K562 (cell line): Measurements from ENCODE around the gene DDAH1. TPM values are rescaled to one million over a fixed set of nuclear protein-coding genes. Genes with fewer than 3 reads are reported as not detected.

Source experiments
- ATAC-seq: fragments of 200-7000 bp; cut with Tn5 transposase; 3 replicates; pipeline ENCODE4 v1.9.1; 2020; ENCODE audit warnings: moderate library complexity
- BruUV-seq: library from RNA; stranded (reverse); fragments of 400-500 nt; replicated peaks from 2 replicates; lab custom pipeline; 2021; lab: Mats Ljungman, UMichigan
- CTCF ChIA-PET: fragments of 300-600 bp; formaldehyde crosslinking; extraction: SDS; loops from one replicate; lab custom pipeline; 2021; ENCODE audit warnings: low intra/inter-chr PET ratio; lab: Yijun Ruan, JAX
- POLR2A ChIA-PET: fragments of 300-600, 350-650 bp; sonication (Branson Sonifier 250); formaldehyde crosslinking; extraction: SDS; loops from one replicate; lab custom pipeline; 2021; ENCODE audit warnings: antibody characterized with exemption, inconsistent platforms; lab: Yijun Ruan, JAX
- DNase-seq, 4 experiments: peaks; one replicate each; pipeline versions ENCODE4 v3.0.0 to v3.0.0-alpha.2; 2011 to 2018; ENCODE audit warnings: low spot score in 3 of 4, mixed read lengths in 3 of 4; ENCODE audit errors: extremely low read depth in 1 of 4
- FAIRE-seq: peaks from 2 replicates; lab custom pipeline; 2011; peaks lifted over from hg19 to GRCh38; lab: Jason Lieb, UNC
- H2AFZ ChIP-seq: 2 replicates; pipeline ENCODE4 v1.6.0; 2011; ENCODE audit warnings: low read depth, low read length, control low read depth, inconsistent platforms
- H3K27ac ChIP-seq: fragments of 200-600 bp; 3 replicates; pipeline ENCODE4 v1.8.0; 2011; ENCODE audit warnings: low read depth, mild to moderate bottlenecking, control low read depth, inconsistent platforms, low read length, moderate library complexity, mixed read lengths; ENCODE audit errors: extremely low read depth
- H3K27me3 ChIP-seq, 2 experiments: fragments of 300-600 bp in 1 of 2; 2 replicates in 1 of 2; 3 replicates in 1 of 2; pipeline versions ENCODE4 v1.6.0 to v1.8.0; 2011; ENCODE audit warnings: inconsistent platforms in 2 of 2, low read length in 2 of 2, mild to moderate bottlenecking in 1 of 2, mixed read lengths in 1 of 2, moderate library complexity in 1 of 2; ENCODE audit not compliant: control insufficient read depth in 2 of 2, insufficient read depth in 2 of 2
- H3K36me3 ChIP-seq: fragments of 300-600 bp; 3 replicates; pipeline ENCODE4 v1.8.0; 2011; ENCODE audit warnings: mild to moderate bottlenecking, low read length, inconsistent platforms; ENCODE audit not compliant: control insufficient read depth, insufficient read depth
- H3K4me1 ChIP-seq, 2 experiments: fragments of 200-600 bp in 1 of 2; replicated peaks in 1 of 2; 2 replicates in 1 of 2; 3 replicates in 1 of 2; pipeline versions ENCODE4 v1.5.1 to v1.8.0; 2011; ENCODE audit warnings: inconsistent platforms in 2 of 2, low read length in 2 of 2, mild to moderate bottlenecking in 1 of 2, mixed read lengths in 1 of 2, moderate library complexity in 1 of 2; ENCODE audit not compliant: control insufficient read depth in 2 of 2, insufficient read depth in 2 of 2
- H3K4me2 ChIP-seq: 2 replicates; pipeline ENCODE4 v1.6.1; 2011; ENCODE audit warnings: low read length, control low read depth, inconsistent platforms, mixed read lengths; ENCODE audit not compliant: insufficient read depth
- H3K4me3 ChIP-seq: fragments of 200-600 bp; sonication (generic), shearing (Covaris generic); 2 replicates; pipeline ENCODE4 v1.5.1; 2016; ENCODE audit warnings: control low read depth, inconsistent platforms
- H3K79me2 ChIP-seq: fragments of 200-600 bp; 3 replicates; pipeline ENCODE4 v1.8.0; 2011; ENCODE audit warnings: low read length, inconsistent platforms; ENCODE audit not compliant: control insufficient read depth, insufficient read depth
- H3K9ac ChIP-seq, 2 experiments: 2 replicates each; pipeline versions ENCODE4 v1.6.0 to v1.6.1; 2011; ENCODE audit warnings: low read depth in 2 of 2, low read length in 2 of 2, control low read depth in 1 of 2, inconsistent platforms in 1 of 2, mild to moderate bottlenecking in 1 of 2, mixed read lengths in 1 of 2; ENCODE audit not compliant: insufficient read depth in 1 of 2
- H3K9me1 ChIP-seq: one replicate; pipeline ENCODE4 v1.6.0; 2011; ENCODE audit warnings: inconsistent platforms, mild to moderate bottlenecking, low read length, moderate library complexity; ENCODE audit not compliant: control insufficient read depth, insufficient read depth
- H3K9me3 ChIP-seq: replicated peaks from 2 replicates; pipeline ENCODE4 v1.5.1; 2011; ENCODE audit warnings: low read depth, low read length, inconsistent platforms; ENCODE audit not compliant: control insufficient read depth, insufficient read depth
- H4K20me1 ChIP-seq: replicated peaks from 2 replicates; pipeline ENCODE4 v1.6.1; 2011; ENCODE audit warnings: low read length, inconsistent platforms, mixed read lengths; ENCODE audit not compliant: control insufficient read depth, insufficient read depth
- ATF3 ChIP-seq, 2 experiments: fragments of 450-650 bp in 1 of 2; sonication (generic) in 1 of 2; formaldehyde crosslinking in 1 of 2; IDR thresholded peaks in 1 of 2; conservative IDR thresholded peaks in 1 of 2; 2 replicates each; pipeline versions ENCODE4 v1.6.1 to v1.8.1; 2016 to 2023; ENCODE audit warnings: mild to moderate bottlenecking in 2 of 2, moderate library complexity in 2 of 2, inconsistent platforms in 1 of 2, missing genetic modification reagents in 1 of 2
- CEBPB ChIP-seq: fragments of 450-650 bp; IDR thresholded peaks from 2 replicates; pipeline ENCODE4 v1.6.1; 2016; ENCODE audit warnings: missing genetic modification characterization, missing compliant biosample characterization
- CREB3 ChIP-seq: fragments of 450-650 bp; conservative IDR thresholded peaks from 2 replicates; pipeline ENCODE4 v1.6.1; 2016; ENCODE audit warnings: missing genetic modification characterization, low read depth, mild to moderate bottlenecking, missing compliant biosample characterization, moderate library complexity
- E2F4 ChIP-seq: sonication (generic); formaldehyde crosslinking; IDR thresholded peaks from 2 replicates; pipeline ENCODE4 v1.8.0; 2022; ENCODE audit warnings: mild to moderate bottlenecking, low read depth, missing genetic modification reagents
- ELF2 ChIP-seq: fragments of 250-450 bp; sonication (Bioruptor Pico); IDR thresholded peaks from 2 replicates; pipeline ENCODE4 v1.5.0; 2021; ENCODE audit warnings: mild to moderate bottlenecking
- IRF2 ChIP-seq: sonication (generic); formaldehyde crosslinking; IDR thresholded peaks from 2 replicates; pipeline ENCODE4 v1.8.1; 2022; ENCODE audit warnings: mild to moderate bottlenecking, missing genetic modification reagents
- LEF1 ChIP-seq: fragments of 450-650 bp; IDR thresholded peaks from 2 replicates; pipeline ENCODE4 v1.6.1; 2016; ENCODE audit warnings: mild to moderate bottlenecking
- NONO ChIP-seq, 2 experiments: fragments of 200-400 bp in 1 of 2; fragments of 450-650 bp in 1 of 2; formaldehyde crosslinking in 1 of 2; IDR thresholded peaks; 2 replicates each; pipeline ENCODE4 v1.6.1; 2017; ENCODE audit warnings: low read depth in 2 of 2, mild to moderate bottlenecking in 2 of 2, moderate library complexity in 2 of 2, low read length in 1 of 2
- RUNX1 ChIP-seq: sonication (generic); IDR thresholded peaks from 2 replicates; pipeline ENCODE4 v1.6.1; 2016; ENCODE audit warnings: antibody characterized with exemption, low read depth
- TEAD4 ChIP-seq, 2 experiments: sonication (generic) in 1 of 2; formaldehyde crosslinking in 1 of 2; IDR thresholded peaks; 2 replicates each; pipeline versions ENCODE4 v1.6.1 to v1.8.0; 2012 to 2022; ENCODE audit warnings: borderline replicate concordance in 1 of 2, inconsistent platforms in 1 of 2, low read length in 1 of 2, mild to moderate bottlenecking in 1 of 2, missing genetic modification reagents in 1 of 2
- ZEB2 ChIP-seq: fragments of 450-650 bp; IDR thresholded peaks from 2 replicates; pipeline ENCODE4 v1.6.1; 2016
- ZFX ChIP-seq: sonication (generic); formaldehyde crosslinking; IDR thresholded peaks from 2 replicates; pipeline ENCODE4 v1.8.0; 2022; ENCODE audit warnings: mild to moderate bottlenecking, missing genetic modification reagents, moderate library complexity
- ZNF75A ChIP-seq: fragments of 450-650 bp; formaldehyde crosslinking; IDR thresholded peaks from 2 replicates; pipeline ENCODE4 v1.4.0; 2020; ENCODE audit warnings: mild to moderate bottlenecking
- WGBS: fragments of 100-300 bp; shearing (Covaris generic); methylation state at CpG from one replicate; pipeline ENCODE4 v1.1.6; 2016; ENCODE audit warnings: low coverage, mixed read lengths; ENCODE audit not compliant: insufficient coverage; ENCODE audit errors: missing lambda C conversion rate; 5-methylcytosine and 5-hydroxymethylcytosine counted together
- in situ Hi-C: fragments of 300-500 bp; cut with MboI; formaldehyde crosslinking; loops from 4 replicates; pipeline ENCODE4 v1.15.0; 2018; ENCODE audit warnings: inconsistent platforms, mixed read lengths
- intact Hi-C: fragments of 100-400 bp; cut with micrococcal nuclease; formaldehyde crosslinking; loops from 2 replicates; pipeline ENCODE4 v1.14.2; 2022
- polyA plus RNA-seq, 8 experiments: library from polyadenylated mRNA; depleted of rRNA in 4 of 8; stranded (reverse) in 5 of 8; unstranded in 3 of 8; fragments of >200 nt; fragmentation: Nextera tagmentation in 2 of 8; fragmentation: Illumina TruSeq in 1 of 8; extraction: Ambion mirVana in 2 of 8; extraction: Trizol in 1 of 8; gene quantifications; 2 replicates each; pipeline versions ENCODE4 v1.2.1 to v1.2.3, GENCODE V29; 2011 to 2014; ENCODE audit warnings: inconsistent platforms in 1 of 8, missing spikeins in 1 of 8
- total RNA-seq, 7 experiments: library from RNA; depleted of rRNA in 6 of 7; stranded (reverse); fragments of >200 nt in 6 of 7; fragmentation: Illumina TruSeq in 2 of 7; extraction: Trizol in 2 of 7; gene quantifications; 2 replicates each; pipeline versions ENCODE4 v1.2.1 to v1.2.3, GENCODE V29; 2011 to 2021; ENCODE audit warnings: low replicate concordance in 1 of 7

The DDAH1 gene
- total and polyA plus RNA-seq, 9 of the 15 experiments (the other 6 are each of a cell fraction or from before 2014, with no cell fraction given): 0.04 to 0.24 (median 0.10) TPM

GRCh38 chr1:85279458-85280080, 185.4 kb downstream of the DDAH1 start (continued):
- TF ChIP-seq CREB3 (tag): peak; percentile 96
- no peak for TF ChIP-seq ZEB2
- no peak for TF ChIP-seq IRF2 (CRISPR knock-in tag)
- no peak for TF ChIP-seq ELF2
- TF ChIP-seq ZFX (CRISPR knock-in tag): no peak
- no peak for TF ChIP-seq ZNF75A (CRISPR knock-in tag)
- no peak for TF ChIP-seq NONO (IDR thresholded peaks at IDR 0.05; ENCODE audit: low read depth in 2 of 2, low read length in 1 of 2)
- no peak for TF ChIP-seq LEF1

GRCh38 chr1:85278853-85279314, 186.1 kb downstream of the DDAH1 start:
- BruUV-seq: no TSS peak
- H3K4me1 ChIP-seq: peaks cover 16 to 20% of the 10 kb centered on the region in 2 experiments; a peak in 4 of 5 replicates
- peak; percentile 20 to 82 (median 53) for DNase-seq
- H2AFZ ChIP-seq: peak overlapping the region; percentile 76
- peak overlapping the region; percentile 71 for H3K4me2 ChIP-seq
- no peaks in the 10 kb centered on the region for H3K9me3 ChIP-seq
- H3K4me3 ChIP-seq: 0 out of 2 replicates have a peak overlapping the region, but pooled peaks have one; percentile 2
- intact Hi-C loops (no loop called here), in situ Hi-C loops (no loop called here)
- H3K27ac ChIP-seq: peak overlapping the region; percentile 76
- H3K9me1 ChIP-seq: no peaks in the 10 kb centered on the region
- ChIA-PET POLR2A (no interaction called here), CTCF (no interaction called here)
- ATAC-seq: peak; percentile 65
- FAIRE-seq: peak; percentile 91
- peaks cover 24% of the 10 kb centered on the region for H3K79me2 ChIP-seq
- peak overlapping the region; percentile 16 to 48; a peak in 3 of 4 replicates for H3K9ac ChIP-seq
- 0% methylated on average over 2 of the region's 2 CpGs for WGBS
- H4K20me1 ChIP-seq: no peaks in the 10 kb centered on the region
- H3K36me3 ChIP-seq: peaks cover 14% of the 10 kb centered on the region
- H3K27me3 ChIP-seq: peaks cover 0 to 3% of the 10 kb centered on the region in 2 experiments; a peak in 2 of 5 replicates
- TF ChIP-seq ATF3 (IDR thresholded peaks at IDR 0.05) (peak; percentile 97), ATF3 (CRISPR knock-in tag; conservative IDR thresholded peaks at IDR 0.05) (peak; percentile 65), E2F4 (CRISPR knock-in tag) (no peak), TEAD4 (IDR thresholded peaks at IDR 0.05; ENCODE audit: low read length) (peak; percentile 47; the same call in 1 of the 2 replicates), TEAD4 (CRISPR knock-in tag; IDR thresholded peaks at IDR 0.05; ENCODE audit: borderline replicate concordance) (no peak), RUNX1 (no peak), CEBPB (tag) (peak; percentile 55; the same call in 1 of the 2 replicates)
